H9 (cell line): ENCODE results near the gene IL17RA. TPM values are rescaled to one million over a fixed set of nuclear protein-coding genes. Genes with fewer than 3 reads are reported as not detected.

Source experiments
- DNase-seq: peaks from one replicate; pipeline ENCODE4 v3.0.0-alpha.2; 2017
- H2AFZ ChIP-seq: one replicate; pipeline ENCODE4 v1.6.1; 2013; ENCODE audit warnings: mild to moderate bottlenecking, low read length, control low read depth, moderate library complexity
- H2AK5ac ChIP-seq: 2 replicates; pipeline ENCODE4 v1.6.1; 2013; ENCODE audit warnings: low read length, control low read depth, mixed read lengths; ENCODE audit not compliant: insufficient read length
- H2BK120ac ChIP-seq: one replicate; pipeline ENCODE4 v1.6.1; 2013; ENCODE audit warnings: low read depth, mild to moderate bottlenecking, low read length, control low read depth, inconsistent platforms; ENCODE audit not compliant: poor library complexity, severe bottlenecking
- H2BK12ac ChIP-seq: 2 replicates; pipeline ENCODE4 v1.6.1; 2013; ENCODE audit warnings: low read length, control low read depth, mixed read lengths, low read depth; ENCODE audit not compliant: insufficient read length
- H2BK15ac ChIP-seq: 2 replicates; pipeline ENCODE4 v1.6.1; 2013; ENCODE audit warnings: low read depth, low read length, control low read depth
- H2BK20ac ChIP-seq: one replicate; pipeline ENCODE4 v1.6.1; 2013; ENCODE audit warnings: low read depth, mild to moderate bottlenecking, low read length, control low read depth, inconsistent platforms; ENCODE audit not compliant: poor library complexity, severe bottlenecking
- H2BK5ac ChIP-seq: 2 replicates; pipeline ENCODE4 v1.6.1; 2013; ENCODE audit warnings: low read length, control low read depth, mixed read lengths; ENCODE audit not compliant: insufficient read length
- H3K14ac ChIP-seq: 2 replicates; pipeline ENCODE4 v1.6.1; 2013; ENCODE audit warnings: low read length, control low read depth; ENCODE audit not compliant: insufficient read depth
- H3K18ac ChIP-seq: 2 replicates; pipeline ENCODE4 v1.6.1; 2013; ENCODE audit warnings: low read depth, mild to moderate bottlenecking, mixed read lengths, low read length, control low read depth; ENCODE audit not compliant: insufficient read length
- H3K23ac ChIP-seq: 2 replicates; pipeline ENCODE4 v1.6.1; 2013; ENCODE audit warnings: low read length, control low read depth, mixed read lengths, low read depth; ENCODE audit not compliant: insufficient read length
- H3K23me2 ChIP-seq: 2 replicates; pipeline ENCODE4 v1.6.1; 2013; ENCODE audit warnings: low read depth, mild to moderate bottlenecking, mixed read lengths, low read length, control low read depth; ENCODE audit not compliant: insufficient read length, poor library complexity, severe bottlenecking
- H3K27ac ChIP-seq: 2 replicates; pipeline ENCODE4 v1.5.1; 2013; ENCODE audit warnings: low read length, control low read depth, mixed read lengths, low read depth; ENCODE audit not compliant: insufficient read length
- H3K27me3 ChIP-seq: 2 replicates; pipeline ENCODE4 v1.6.1; 2013; ENCODE audit warnings: low read length, control low read depth, inconsistent platforms; ENCODE audit not compliant: insufficient read depth
- H3K4ac ChIP-seq: 2 replicates; pipeline ENCODE4 v1.6.1; 2013; ENCODE audit warnings: low read depth, mild to moderate bottlenecking, control low read depth, inconsistent platforms, low read length, moderate library complexity
- H3K4me1 ChIP-seq: 2 replicates; pipeline ENCODE4 v1.6.1; 2013; ENCODE audit warnings: low read length, control low read depth, inconsistent platforms; ENCODE audit not compliant: insufficient read depth
- H3K4me2 ChIP-seq: 2 replicates; pipeline ENCODE4 v1.6.1; 2013; ENCODE audit warnings: low read length, control low read depth, mixed read lengths; ENCODE audit not compliant: insufficient read length, insufficient read depth
- H3K56ac ChIP-seq: 2 replicates; pipeline ENCODE4 v1.6.1; 2013; ENCODE audit warnings: low read depth, mild to moderate bottlenecking, mixed read lengths, low read length, control low read depth; ENCODE audit not compliant: insufficient read length
- H3K79me1 ChIP-seq: 2 replicates; pipeline ENCODE4 v1.6.1; 2013; ENCODE audit warnings: low read depth, mild to moderate bottlenecking, moderate library complexity, low read length, control low read depth, inconsistent platforms; ENCODE audit not compliant: insufficient read depth, poor library complexity, severe bottlenecking
- H3K79me2 ChIP-seq: 2 replicates; pipeline ENCODE4 v1.6.1; 2013; ENCODE audit warnings: low read length, control low read depth, inconsistent platforms; ENCODE audit not compliant: insufficient read depth
- H3K9ac ChIP-seq: 2 replicates; pipeline ENCODE4 v1.6.1; 2013; ENCODE audit warnings: low read length, control low read depth, mixed read lengths; ENCODE audit not compliant: insufficient read length; ENCODE audit errors: extremely low read depth
- H3K9me3 ChIP-seq: one replicate; pipeline ENCODE4 v1.6.1; 2013; ENCODE audit warnings: low read depth, low read length, inconsistent platforms; ENCODE audit not compliant: control insufficient read depth
- H3T11ph ChIP-seq: one replicate; pipeline ENCODE4 v1.6.1; 2013; ENCODE audit warnings: mild to moderate bottlenecking, low read length, control low read depth, inconsistent platforms
- H4K20me1 ChIP-seq: one replicate; pipeline ENCODE4 v1.6.1; 2013; ENCODE audit not compliant: control insufficient read depth, insufficient read length, insufficient read depth
- H4K5ac ChIP-seq: 2 replicates; pipeline ENCODE4 v1.6.1; 2013; ENCODE audit warnings: low read depth, mild to moderate bottlenecking, mixed read lengths, low read length, control low read depth; ENCODE audit not compliant: insufficient read length
- H4K8ac ChIP-seq: replicated peaks from 2 replicates; pipeline ENCODE4 v1.6.1; 2013; ENCODE audit warnings: low read length, control low read depth, mixed read lengths, low read depth; ENCODE audit not compliant: insufficient read length
- H4K91ac ChIP-seq: 2 replicates; pipeline ENCODE4 v1.6.1; 2013; ENCODE audit warnings: low read depth, mild to moderate bottlenecking, moderate library complexity, mixed read lengths, low read length, control low read depth; ENCODE audit not compliant: insufficient read length
- H3K27ac Mint-ChIP-seq, 3 experiments: 2 replicates in 2 of 3; 3 replicates in 1 of 3; pipeline ENCODE4 v1.8.0; 2020 to 2021; ENCODE audit warnings: mixed read lengths in 3 of 3, mild to moderate bottlenecking in 1 of 3, moderate library complexity in 1 of 3
- H3K27me3 Mint-ChIP-seq: 2 replicates; pipeline ENCODE4 v1.8.0; 2021; ENCODE audit warnings: low read depth, mild to moderate bottlenecking, moderate library complexity, mixed read lengths
- H3K36me3 Mint-ChIP-seq, 3 experiments: 2 replicates in 2 of 3; 3 replicates in 1 of 3; pipeline ENCODE4 v1.8.0; 2020 to 2021; ENCODE audit warnings: low read depth in 3 of 3, mixed read lengths in 3 of 3; ENCODE audit not compliant: insufficient read depth in 1 of 3
- H3K4me1 Mint-ChIP-seq, 2 experiments: 2 replicates each; pipeline ENCODE4 v1.8.0; 2020; ENCODE audit warnings: mixed read lengths in 2 of 2
- H3K4me3 Mint-ChIP-seq, 2 experiments: 2 replicates in 1 of 2; 3 replicates in 1 of 2; pipeline ENCODE4 v1.8.0; 2020 to 2021; ENCODE audit warnings: mild to moderate bottlenecking in 2 of 2, mixed read lengths in 2 of 2, moderate library complexity in 1 of 2
- H3K9me3 Mint-ChIP-seq, 2 experiments: 2 replicates in 1 of 2; 3 replicates in 1 of 2; pipeline ENCODE4 v1.8.0; 2020; ENCODE audit warnings: mild to moderate bottlenecking in 2 of 2, mixed read lengths in 2 of 2, moderate library complexity in 1 of 2
- CTCF ChIP-seq: fragments of 200-600 bp; sonication (generic); conservative IDR thresholded peaks from 3 replicates; pipeline ENCODE4 v1.8.0; 2021; ENCODE audit warnings: antibody characterized with exemption, mild to moderate bottlenecking
- WGBS: extraction: QIAGEN DNeasy Blood & Tissue Kit; methylation state at CpG from one replicate; pipeline ENCODE4 v1.1.7; 2013; ENCODE audit warnings: missing lambda C conversion rate, low lambda C conversion rate, mixed read lengths; ENCODE audit not compliant: insufficient read length; ENCODE audit errors: extremely low coverage; 5-methylcytosine and 5-hydroxymethylcytosine counted together
- total RNA-seq: library from RNA; stranded (reverse); gene quantifications from 2 replicates; pipeline ENCODE4 v1.2.1, GENCODE V29; 2021

Gene IL17RA
- total RNA-seq, 1 experiment from 2014 or later = 12.4 TPM

GRCh38 chr22:17133137-17133536, 48.3 kb downstream of the IL17RA start:
- no peak overlapping the region for H3K4me3 Mint-ChIP-seq
- Histone ChIP-seq H3K79me1 (no peaks in the 10 kb centered on the region), H3K23ac (no peak overlapping the region), H3K79me2 (no peaks in the 10 kb centered on the region), H3T11ph (no peak overlapping the region), H3K4ac (no peak overlapping the region), H4K8ac (no peak overlapping the region), H2BK5ac (no peak overlapping the region), H4K20me1 (no peaks in the 10 kb centered on the region), H3K4me1 (no peaks in the 10 kb centered on the region), H3K27ac (no peak overlapping the region), H3K23me2 (no peaks in the 10 kb centered on the region), H3K9me3 (no peaks in the 10 kb centered on the region), H4K91ac (no peak overlapping the region), H2BK120ac (no peak overlapping the region), H3K4me2 (no peak overlapping the region), H3K14ac (no peak overlapping the region), H3K27me3 (no peaks in the 10 kb centered on the region), H2AFZ (no peak overlapping the region), H3K9ac (no peak overlapping the region), H3K56ac (no peak overlapping the region), H2BK20ac (no peak overlapping the region), H2AK5ac (no peak overlapping the region), H4K5ac (no peak overlapping the region), H2BK15ac (no peak overlapping the region), H2BK12ac (no peak overlapping the region), H3K18ac (no peak overlapping the region)
- H3K36me3 Mint-ChIP-seq = peaks cover 9 to 27% (median 20%) of the 10 kb centered on the region in 3 experiments
- no peak overlapping the region for H3K27ac Mint-ChIP-seq
- peaks cover 13 to 14% of the 10 kb centered on the region in 2 experiments for H3K4me1 Mint-ChIP-seq
- WGBS = no CpG with 5 or more reads among the region's 7 CpGs
- H3K9me3 Mint-ChIP-seq = no peaks in the 10 kb centered on the region
- TF ChIP-seq CTCF = no peak
- no peak for DNase-seq
- no peaks in the 10 kb centered on the region; the same call in 1 of the 2 replicates for H3K27me3 Mint-ChIP-seq
